HG03045 (cell line): ENCODE results near the gene CDK3.
A peak's percentile ranks its signal among the peaks of the same experiment; 100 is the strongest.
"Not testable (repeated sequence)": the region's sequence is repeated elsewhere in the genome, so short reads cannot be mapped to it uniquely, and the experiment has no call there.

Experiments
- ATAC-seq: cut with Tn5 transposase; IDR thresholded peaks from one replicate; pipeline ENCODE4 v1.9.1; 2021; ENCODE audit warnings: mild to moderate bottlenecking, moderate library complexity; ENCODE audit not compliant: unreplicated experiment

Gene CDK3

GRCh38 chr17:76000755-76001521, at the start of gene CDK3:
Gene CDK3, plus strand, starts transcription at chr17:76000855. Its CDS starts 571 bp downstream, at chr17:76001426.
- ATAC-seq, result no peak

GRCh38 chr17:75950855-75951554, 49.6 kb upstream of the CDK3 start:
- ATAC-seq, result no peak

DNA sequence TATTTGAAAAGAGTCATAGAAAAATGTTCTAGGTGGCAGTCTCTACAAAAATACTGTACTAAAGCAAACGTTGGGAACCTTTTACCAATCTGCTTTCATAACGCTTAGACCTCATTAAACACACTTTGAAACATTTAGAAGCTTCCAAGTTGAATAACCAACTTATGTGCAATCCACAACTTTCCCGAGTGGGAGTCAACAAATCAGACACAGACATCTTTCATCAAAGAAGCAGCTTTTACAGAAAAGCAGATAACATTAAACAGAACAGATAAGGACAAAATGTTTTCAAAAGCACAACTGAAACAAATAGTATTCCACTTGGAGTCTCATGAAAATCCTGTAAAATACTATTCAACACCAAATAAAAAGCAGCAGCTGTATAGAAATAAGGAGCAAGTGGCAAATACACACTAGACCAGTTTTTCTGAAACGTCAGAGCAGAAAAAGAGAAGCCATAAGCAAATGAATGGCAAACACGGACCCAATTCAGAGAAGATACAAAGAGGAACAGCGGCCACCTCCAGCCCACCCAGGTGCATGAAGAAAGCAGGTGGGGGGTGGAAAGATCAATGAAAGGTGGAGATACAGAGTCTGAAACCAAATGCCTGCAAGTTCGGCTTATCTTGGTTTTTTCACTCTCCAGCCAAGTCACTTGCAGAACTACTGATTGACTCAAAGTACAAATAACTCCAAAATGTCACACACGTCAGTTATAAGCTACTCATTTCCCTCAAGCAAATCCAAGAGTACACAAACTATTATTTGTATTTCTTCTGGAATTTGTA, 41.4 kb upstream of the CDK3 start:
- no peak for ATAC-seq

DNA sequence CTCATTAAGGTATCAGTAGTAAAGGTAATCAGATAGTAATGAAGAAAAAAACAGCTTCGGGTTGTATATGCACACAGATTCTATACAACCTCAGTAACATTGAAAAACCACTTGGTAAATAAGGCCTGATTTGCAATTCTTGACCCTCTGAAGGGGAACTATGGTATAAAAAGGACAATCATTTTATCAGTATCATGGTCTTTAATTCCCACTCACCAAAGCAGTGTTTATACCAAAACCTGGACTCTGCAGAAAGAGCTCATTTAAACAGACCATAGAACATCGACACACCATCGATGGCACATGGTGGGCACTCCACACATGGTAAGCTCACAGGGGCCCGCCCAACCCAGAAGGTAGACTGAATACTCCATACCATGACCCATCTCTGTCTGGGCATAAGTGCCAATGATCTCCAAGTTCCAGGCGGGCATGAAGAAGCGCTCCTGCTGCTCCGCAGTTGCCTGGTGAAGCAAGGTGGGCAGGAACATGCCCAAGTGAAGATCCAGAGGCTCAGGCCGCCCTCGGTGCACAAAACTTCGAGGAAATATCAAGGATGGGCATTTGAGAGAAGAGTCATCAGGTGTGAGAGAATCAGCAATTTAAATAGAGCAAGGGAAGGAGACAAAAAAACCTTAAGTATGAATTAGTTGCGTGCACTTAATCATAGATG, 40.7 kb upstream of the CDK3 start:
- ATAC-seq, result no peak

DNA sequence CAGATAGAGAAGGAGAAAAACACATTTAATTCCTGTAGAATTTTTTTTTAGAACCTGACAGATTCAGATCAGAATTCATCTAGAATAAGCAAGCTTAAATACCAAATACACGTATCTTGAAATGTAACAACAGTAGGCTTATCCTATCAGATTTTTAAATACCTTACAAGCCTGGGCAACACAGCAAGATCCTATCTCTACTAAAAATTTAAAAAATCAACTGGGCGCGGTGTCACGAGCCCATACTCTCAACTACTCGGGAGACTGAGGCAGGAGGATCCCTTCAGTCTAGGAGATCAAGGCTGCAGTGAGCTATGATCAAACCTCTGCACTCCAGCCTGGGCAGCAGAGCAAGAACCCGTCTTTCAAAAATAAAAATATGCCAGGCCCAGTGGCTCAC, 35.2 kb upstream of the CDK3 start:
- ATAC-seq, result no peak

DNA sequence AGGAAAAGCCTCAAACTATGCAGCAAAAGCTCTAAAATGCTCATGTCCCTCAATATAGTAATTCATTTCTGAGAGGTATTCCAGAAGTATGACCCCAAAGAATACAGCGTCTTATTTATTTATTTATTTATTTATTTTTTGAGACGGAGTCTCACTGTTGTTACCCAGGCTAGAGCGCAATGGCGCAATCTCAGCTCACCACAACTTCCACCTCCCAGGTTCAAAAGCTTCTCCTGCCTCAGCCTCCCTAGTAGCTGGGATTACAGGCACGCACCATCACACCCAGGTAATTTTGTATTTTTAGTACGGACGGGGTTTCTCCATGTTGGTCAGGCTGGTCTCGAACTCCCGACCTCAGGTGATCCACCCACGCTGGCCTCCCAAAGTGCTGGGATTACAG, 31.6 kb upstream of the CDK3 start:
- not testable (repeated sequence) for ATAC-seq

GRCh38 chr17:75970011-75970523, 30.6 kb upstream of the CDK3 start:
- ATAC-seq, result no peak

DNA sequence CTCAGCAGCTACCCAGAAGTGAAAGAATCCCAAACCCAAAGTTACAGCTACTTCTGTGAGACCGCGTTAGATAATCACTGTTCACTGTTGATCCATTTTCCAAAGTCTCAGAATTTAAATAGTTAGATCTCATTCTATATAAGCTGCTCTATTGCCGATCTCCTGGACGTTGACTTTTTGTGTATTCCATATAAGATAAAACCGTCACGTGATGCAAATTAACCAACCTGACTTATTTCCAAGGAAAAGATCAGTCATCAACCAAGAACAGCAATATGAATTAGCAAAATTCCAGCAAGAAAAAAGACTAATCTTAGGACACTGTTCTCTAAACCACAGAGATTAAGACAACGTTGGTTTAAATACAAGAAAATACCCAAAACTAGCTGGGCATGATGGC, 30.0 kb upstream of the CDK3 start:
- no peak for ATAC-seq

GRCh38 chr17:75975187-75975586, 25.5 kb upstream of the CDK3 start:
- not testable (repeated sequence) for ATAC-seq

- no peak for ATAC-seq
These were observed 24.9 kb upstream of the CDK3 start for GRCh38 chr17:75975757-75976174.

- no peak for ATAC-seq
These were observed 24.3 kb upstream of the CDK3 start for GRCh38 chr17:75976175-75976848.

- ATAC-seq, result peak; percentile 87
These were observed 21.5 kb upstream of the CDK3 start, which contains the start of the genes ACOX1 and TEN1 for GRCh38 chr17:75978938-75979704. Gene ACOX1, minus strand, starts transcription at chr17:75979166. Its CDS starts 93 bp downstream, at chr17:75979073. Gene TEN1, plus strand, starts transcription at chr17:75979240. Its CDS starts 6,953 bp downstream, at chr17:75986193.

DNA sequence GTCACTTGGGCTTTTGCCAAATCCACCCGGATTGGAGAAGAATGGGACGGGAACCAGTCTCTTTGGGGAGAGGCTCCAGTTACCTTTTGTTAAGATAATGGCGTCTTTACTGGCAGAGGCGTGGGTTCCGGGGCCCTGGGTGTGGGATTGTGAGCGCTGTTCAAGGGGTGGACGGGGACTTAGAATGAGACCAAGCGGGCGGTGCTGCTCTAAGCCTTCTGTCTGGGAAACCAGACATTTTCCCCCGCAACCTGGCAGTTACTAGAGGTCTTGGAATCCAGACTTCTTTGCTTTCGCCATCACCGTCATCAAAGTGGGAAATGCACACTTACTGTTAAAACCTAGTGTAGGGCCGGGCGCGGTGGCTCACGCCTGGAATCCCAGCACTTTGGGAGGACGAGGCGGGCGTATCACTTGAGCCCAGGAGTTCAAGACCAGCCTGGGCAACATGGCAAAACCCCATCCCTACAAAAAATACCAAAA, 20.9 kb upstream of the CDK3 start:
- no peak for ATAC-seq

GRCh38 chr17:75980188-75981018, 20.3 kb upstream of the CDK3 start:
- ATAC-seq, result no peak

DNA sequence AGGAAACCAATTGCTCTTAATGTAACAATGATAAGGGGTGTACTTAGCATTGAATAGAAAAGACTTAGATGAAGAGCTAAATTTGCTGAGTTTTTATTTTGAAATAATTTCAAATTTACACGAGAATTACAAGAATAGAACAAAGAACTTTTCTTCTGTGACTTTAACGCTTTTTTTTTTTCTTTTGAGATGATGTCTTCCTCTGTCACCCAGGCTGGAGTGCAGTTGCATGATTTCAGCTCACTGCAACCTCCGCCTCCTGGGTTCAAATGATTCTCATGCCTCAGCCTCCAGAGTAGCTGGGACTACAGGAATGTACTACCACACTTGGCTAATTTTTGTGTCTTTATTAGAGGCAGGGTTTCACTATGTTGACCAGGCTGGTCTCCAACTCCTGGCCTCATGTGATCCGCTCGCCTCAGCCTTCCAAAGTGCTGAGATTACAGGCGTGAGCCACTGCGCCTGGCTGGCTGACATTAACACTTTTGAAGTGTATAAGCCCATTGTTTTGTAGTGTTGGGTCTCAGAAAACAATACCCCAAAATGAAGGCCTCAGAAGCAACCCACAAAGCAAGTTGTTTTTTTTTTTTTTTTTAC, 19.5 kb upstream of the CDK3 start:
- ATAC-seq, result no peak

DNA sequence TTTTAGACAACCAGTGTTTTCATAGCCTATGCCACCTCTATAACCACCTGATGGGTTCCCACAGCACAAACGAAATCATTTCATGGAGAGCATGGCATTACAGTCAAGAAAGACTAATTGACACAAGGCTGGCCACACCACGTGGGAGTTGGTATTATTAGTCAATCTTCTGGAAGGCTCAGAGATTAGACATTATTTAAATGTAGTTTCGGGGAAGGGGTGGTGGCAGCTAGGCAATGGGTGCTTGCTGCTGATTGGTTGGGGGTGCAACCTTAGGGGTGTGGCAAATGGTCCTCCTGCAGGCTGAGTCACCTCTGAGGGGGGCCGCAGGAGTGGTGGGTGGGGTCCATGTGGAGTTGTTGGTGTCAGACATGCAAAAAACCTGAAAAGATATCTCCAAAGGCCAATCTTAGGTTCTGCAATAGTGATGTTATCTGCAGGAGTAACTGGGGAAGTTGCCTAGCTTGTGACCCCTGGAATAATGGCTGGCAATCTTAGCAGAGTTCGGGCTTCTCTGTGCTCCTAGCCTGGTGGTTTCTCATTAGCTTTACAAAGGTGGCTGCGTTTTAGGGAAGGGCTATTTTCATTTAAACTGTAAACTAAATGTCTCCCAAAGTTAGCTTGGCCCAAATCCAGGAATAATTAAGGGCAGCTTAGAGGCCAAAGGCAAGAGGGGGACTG, 17.0 kb upstream of the CDK3 start:
- ATAC-seq, result no peak

- no peak for ATAC-seq
These were observed 14.7 kb upstream of the CDK3 start for GRCh38 chr17:75985986-75986385.
